HepG2 (cell line): ENCODE measurements around the gene THRAP3. TPM values are rescaled to one million over a fixed set of nuclear protein-coding genes. Genes with fewer than 3 reads are reported as not detected.

Experiments
- ATAC-seq: fragments of 200-7000 bp; cut with Tn5 transposase; 3 replicates; pipeline ENCODE4 v1.9.1; 2020; ENCODE audit warnings: mild to moderate bottlenecking, moderate library complexity
- BruUV-seq: library from RNA; stranded (reverse); fragments of 400-500 nt; replicated peaks from 2 replicates; lab custom pipeline; 2021; lab: Mats Ljungman, UMichigan
- CTCF ChIA-PET: fragments of 300-600 bp; formaldehyde crosslinking; extraction: SDS; loops from one replicate; lab custom pipeline; 2021; ENCODE audit warnings: low total read pairs, inconsistent platforms, low intra/inter-chr PET ratio; lab: Yijun Ruan, JAX
- POLR2A ChIA-PET: fragments of 350-600 bp; sonication (Branson Sonifier 250); formaldehyde crosslinking; loops from one replicate; lab custom pipeline; 2020; ENCODE audit warnings: antibody characterized with exemption, inconsistent platforms; lab: Yijun Ruan, JAX
- DNase-seq: peaks from one replicate; pipeline ENCODE4 v3.0.0-alpha.2; 2015; ENCODE audit warnings: low spot score
- FAIRE-seq: peaks from 3 replicates; lab custom pipeline; 2011; peaks lifted over from hg19 to GRCh38; lab: Jason Lieb, UNC
- H2AFZ ChIP-seq: one replicate; pipeline ENCODE4 v1.6.1; 2011; ENCODE audit warnings: low read length, inconsistent platforms
- H3K27ac ChIP-seq: fragments of 300-600 bp; 3 replicates; pipeline ENCODE4 v1.8.0; 2011; ENCODE audit warnings: mixed run types, mild to moderate bottlenecking, mixed read lengths, low read length, inconsistent platforms; ENCODE audit not compliant: insufficient read depth; ENCODE audit errors: extremely low read length
- H3K27me3 ChIP-seq, 2 experiments: fragments of 200-600 bp in 1 of 2; 2 replicates in 1 of 2; 3 replicates in 1 of 2; pipeline versions ENCODE4 v1.6.0 to v1.8.0; 2011; ENCODE audit warnings: low read length in 2 of 2, mild to moderate bottlenecking in 2 of 2, moderate library complexity in 2 of 2, inconsistent platforms in 1 of 2; ENCODE audit not compliant: insufficient read depth in 2 of 2, control insufficient read depth in 1 of 2
- H3K36me3 ChIP-seq, 2 experiments: fragments of 200-600 bp in 1 of 2; replicated peaks in 1 of 2; 2 replicates in 1 of 2; 3 replicates in 1 of 2; pipeline versions ENCODE4 v1.5.1 to v1.8.0; 2011; ENCODE audit warnings: low read length in 2 of 2, inconsistent platforms in 1 of 2; ENCODE audit not compliant: insufficient read depth in 2 of 2, control insufficient read depth in 1 of 2
- H3K4me1 ChIP-seq: 2 replicates; pipeline ENCODE4 v1.5.1; 2012; ENCODE audit warnings: low read length, inconsistent platforms; ENCODE audit not compliant: insufficient read depth
- H3K4me2 ChIP-seq: 2 replicates; pipeline ENCODE4 v1.6.0; 2011; ENCODE audit warnings: low read depth, low read length, inconsistent platforms
- H3K4me3 ChIP-seq, 3 experiments: fragments of 200-600 bp in 1 of 3; sonication (generic), shearing (Covaris generic) in 1 of 3; replicated peaks in 1 of 3; 2 replicates each; pipeline ENCODE4 v1.5.1; 2011 to 2016; ENCODE audit warnings: low read length in 3 of 3, inconsistent platforms in 2 of 3, low read depth in 2 of 3, mild to moderate bottlenecking in 2 of 3, control low read depth in 1 of 3, mixed read lengths in 1 of 3; ENCODE audit not compliant: insufficient read depth in 1 of 3
- H3K79me2 ChIP-seq: one replicate; pipeline ENCODE4 v1.6.1; 2011; ENCODE audit warnings: low read length, inconsistent platforms; ENCODE audit not compliant: insufficient read depth
- H3K9ac ChIP-seq: 2 replicates; pipeline ENCODE4 v1.6.0; 2011; ENCODE audit warnings: mild to moderate bottlenecking, low read depth, low read length, inconsistent platforms; ENCODE audit not compliant: insufficient read depth
- H3K9me3 ChIP-seq: 2 replicates; pipeline ENCODE4 v1.5.1; 2012; ENCODE audit warnings: mild to moderate bottlenecking, low read length
- H4K20me1 ChIP-seq: 2 replicates; pipeline ENCODE4 v1.6.0; 2011; ENCODE audit warnings: inconsistent platforms, mild to moderate bottlenecking, low read length, moderate library complexity; ENCODE audit not compliant: insufficient read depth
- ZNF142 ChIP-seq: sonication (generic); formaldehyde crosslinking; IDR thresholded peaks from 2 replicates; pipeline ENCODE4 v1.4.0; 2020; ENCODE audit warnings: missing genetic modification reagents
- WGBS: methylation state at CpG from one replicate; pipeline ENCODE4 v1.1.6; 2017; ENCODE audit warnings: low lambda C conversion rate; 5-methylcytosine and 5-hydroxymethylcytosine counted together
- in situ Hi-C: cut with HindIII; loops from 2 replicates; pipeline ENCODE4 v1.10.0; 2017; ENCODE audit warnings: low pct_unique_long_range_greater_than_20kb; ENCODE audit not compliant: extremely low pct_ligation_motif_present
- intact Hi-C: fragments of 100-400 bp; cut with micrococcal nuclease; formaldehyde crosslinking; loops from one replicate; pipeline ENCODE4 v1.10.0; 2022; ENCODE audit not compliant: unreplicated experiment
- polyA plus RNA-seq, 8 experiments: library from polyadenylated mRNA; depleted of rRNA in 3 of 8; stranded (reverse) in 7 of 8; unstranded in 1 of 8; fragments of >200 nt; fragmentation: Illumina TruSeq in 4 of 8; extraction: Trizol in 4 of 8; gene quantifications; 2 replicates each; pipeline versions ENCODE4 v1.2.1 to v1.2.3, GENCODE V29; 2011 to 2016; ENCODE audit warnings: low read depth in 4 of 8, missing spikeins in 1 of 8, mixed read lengths in 1 of 8; ENCODE audit not compliant: insufficient read depth in 1 of 8
- total RNA-seq, 5 experiments: library from RNA; depleted of rRNA; stranded (reverse); fragments of >200 nt; fragmentation: Illumina TruSeq; extraction: Trizol; gene quantifications; 2 replicates each; pipeline ENCODE4 v1.2.3, GENCODE V29; 2016; ENCODE audit warnings: low read depth in 1 of 5

Gene THRAP3
- total and polyA plus RNA-seq, 2 of the 13 experiments (the other 11 are each of a cell fraction or from before 2014, with no cell fraction given): 45.0 to 92.6 TPM

DNA sequence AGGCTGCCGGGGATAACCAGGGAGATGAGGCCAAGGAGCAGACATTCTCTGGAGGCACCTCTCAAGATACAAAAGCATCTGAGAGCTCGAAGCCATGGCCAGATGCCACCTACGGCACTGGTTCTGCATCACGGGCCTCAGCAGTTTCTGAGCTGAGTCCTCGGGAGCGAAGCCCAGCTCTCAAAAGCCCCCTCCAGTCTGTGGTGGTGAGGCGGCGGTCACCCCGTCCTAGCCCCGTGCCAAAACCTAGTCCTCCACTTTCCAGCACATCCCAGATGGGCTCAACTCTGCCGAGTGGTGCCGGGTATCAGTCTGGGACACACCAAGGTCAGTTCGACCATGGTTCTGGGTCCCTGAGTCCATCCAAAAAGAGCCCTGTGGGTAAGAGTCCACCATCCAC is 62.6 kb downstream of the THRAP3 start:
- intact Hi-C loops: loop anchor here (5.0 kb wide), 1 partner anchor 190 kb away; no protein-coding TSS in a partner anchor
- Histone ChIP-seq H2AFZ (no peak overlapping the region), H3K27ac (no peak overlapping the region), H4K20me1 (no peaks in the 10 kb centered on the region), H3K4me2 (no peak overlapping the region), H3K9ac (no peak overlapping the region), H3K79me2 (peaks cover 10% of the 10 kb centered on the region), H3K4me1 (no peaks in the 10 kb centered on the region; the same call in 1 of the 2 replicates), H3K36me3 (peaks cover 33 to 92% of the 10 kb centered on the region in 2 experiments), H3K27me3 (no peaks in the 10 kb centered on the region), H3K4me3 (no peak overlapping the region), H3K9me3 (no peaks in the 10 kb centered on the region)
- CTCF ChIA-PET: interaction anchor here (2.1 kb wide), 1 partner anchor 137 kb away, joined by 18 read pairs; the partner anchor contains the start of gene TRAPPC3
- BruUV-seq: no TSS peak
- no peak for ATAC-seq
- DNase-seq: no peak
- WGBS: 100% methylated on average over 6 of the region's 13 CpGs
- TF ChIP-seq ZNF142: no peak
- POLR2A ChIA-PET: no interaction called here
- in situ Hi-C loops: loop anchor here (5.0 kb wide), 1 partner anchor 135 kb away; no protein-coding TSS in a partner anchor
- FAIRE-seq: no peak
